HG02798 (cell line): ENCODE data around the gene RABGAP1L.
A peak's percentile ranks its signal among the peaks of the same experiment; 100 is the strongest.
"Not testable (repeated sequence)": the region's sequence is repeated elsewhere in the genome, so short reads cannot be mapped to it uniquely, and the experiment has no call there.

Experiments
- ATAC-seq: cut with Tn5 transposase; IDR thresholded peaks from one replicate; pipeline ENCODE4 v1.9.1; 2021; ENCODE audit warnings: mild to moderate bottlenecking; ENCODE audit not compliant: unreplicated experiment, poor library complexity

The RABGAP1L gene

GRCh38 chr1:174775621-174776020, 616.3 kb downstream of the RABGAP1L start:
- ATAC-seq, result no peak

DNA sequence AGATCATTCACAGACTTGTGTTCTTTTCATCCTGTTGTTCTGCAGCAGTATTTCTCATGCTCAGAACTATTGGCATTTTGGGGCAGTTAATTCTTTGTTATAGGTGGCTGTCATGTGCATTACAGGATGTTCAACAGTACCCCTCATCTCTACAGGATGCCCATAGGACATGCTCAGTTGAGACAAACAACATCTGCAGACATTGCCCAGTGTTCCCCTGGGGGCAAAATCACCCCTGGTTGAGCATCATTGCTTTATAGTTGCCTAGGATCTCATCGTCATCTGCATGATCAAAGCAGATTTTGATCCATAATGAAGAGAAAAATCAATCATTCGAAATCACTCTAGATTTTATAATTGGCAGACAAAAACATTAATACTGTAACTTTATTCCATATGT, 617.9 kb downstream of the RABGAP1L start:
- ATAC-seq, result no peak

GRCh38 chr1:174785510-174785909, 626.2 kb downstream of the RABGAP1L start:
- no peak for ATAC-seq

DNA sequence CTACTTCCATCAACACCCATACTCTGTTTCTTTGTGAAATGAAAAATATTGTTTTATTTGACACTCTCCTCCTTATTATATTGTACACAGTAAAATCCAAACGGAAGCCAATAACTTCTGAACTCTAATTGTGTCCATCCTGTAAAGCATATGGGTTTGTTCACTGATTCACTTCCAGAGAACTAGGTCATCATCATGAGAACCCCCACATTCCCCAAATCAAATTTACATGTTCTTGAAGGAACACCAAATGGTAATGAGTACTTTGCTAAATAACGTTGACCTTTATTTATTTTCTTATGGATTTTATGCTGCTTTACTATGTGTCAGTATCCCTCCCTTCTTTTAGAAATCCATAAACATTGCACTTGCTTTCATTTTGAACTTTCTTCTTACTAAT, 627.0 kb downstream of the RABGAP1L start:
- ATAC-seq, result no peak

DNA sequence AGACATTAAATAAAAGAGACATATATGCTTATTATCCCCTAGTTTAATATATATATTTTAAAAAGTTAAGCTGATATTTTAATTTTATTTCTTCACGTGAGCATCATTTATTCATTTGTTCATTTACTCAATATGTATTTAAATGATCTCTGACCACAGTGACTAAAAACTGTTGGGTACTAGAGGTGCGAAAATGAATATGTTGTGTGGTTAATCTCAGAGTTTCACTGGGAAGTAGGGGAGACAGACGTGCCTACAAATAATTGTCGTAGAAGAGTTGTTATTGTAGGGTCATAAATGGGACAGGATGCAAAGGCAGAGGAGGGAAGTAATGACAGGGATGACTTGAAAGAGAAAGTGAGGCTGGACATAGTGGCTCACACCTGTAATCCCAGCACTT, 627.4 kb downstream of the RABGAP1L start:
- ATAC-seq, result peak; percentile 74

- no peak for ATAC-seq
Measured at GRCh38 chr1:174788981-174789380, 629.7 kb downstream of the RABGAP1L start.

DNA sequence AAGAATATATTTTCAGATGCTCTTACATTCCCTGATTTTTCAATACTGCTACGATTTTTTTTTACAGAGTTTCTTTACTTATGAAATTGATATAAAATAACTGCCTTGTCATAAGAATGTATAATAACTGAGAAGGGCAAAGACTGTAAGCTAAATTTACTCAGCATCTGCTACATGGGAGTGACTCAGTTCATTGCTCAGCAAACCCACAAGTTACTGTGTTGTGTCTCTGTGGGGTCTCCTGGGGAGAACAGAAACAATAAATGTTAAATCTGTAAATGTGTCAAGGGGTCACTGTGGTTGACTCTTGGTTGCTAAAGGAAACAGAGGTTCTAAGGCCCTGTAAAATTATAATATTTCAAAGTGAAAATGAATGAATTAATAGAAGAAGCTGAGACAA, 630.1 kb downstream of the RABGAP1L start:
- ATAC-seq, result peak; percentile 71

DNA sequence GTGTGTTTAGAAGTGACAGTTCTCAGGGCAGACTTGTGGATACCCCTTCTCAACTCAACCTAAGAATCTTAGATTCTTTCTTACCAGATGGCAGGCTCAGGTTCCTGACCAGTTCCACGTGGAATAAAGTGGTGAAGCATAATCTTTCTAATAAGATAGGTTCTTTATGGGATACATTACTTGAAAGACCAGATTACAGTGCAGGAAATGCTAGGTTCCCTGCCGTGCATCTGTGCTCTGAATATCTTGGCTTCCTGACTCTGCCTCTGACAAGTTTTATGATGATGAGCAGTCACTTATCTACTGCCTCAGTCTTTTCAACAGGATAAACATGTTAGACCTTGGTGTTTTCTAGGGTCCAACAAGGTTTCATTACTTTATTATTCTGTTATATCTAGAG, 632.5 kb downstream of the RABGAP1L start:
- ATAC-seq, result no peak

GRCh38 chr1:174794861-174795260, 635.5 kb downstream of the RABGAP1L start:
- ATAC-seq, result no peak

DNA sequence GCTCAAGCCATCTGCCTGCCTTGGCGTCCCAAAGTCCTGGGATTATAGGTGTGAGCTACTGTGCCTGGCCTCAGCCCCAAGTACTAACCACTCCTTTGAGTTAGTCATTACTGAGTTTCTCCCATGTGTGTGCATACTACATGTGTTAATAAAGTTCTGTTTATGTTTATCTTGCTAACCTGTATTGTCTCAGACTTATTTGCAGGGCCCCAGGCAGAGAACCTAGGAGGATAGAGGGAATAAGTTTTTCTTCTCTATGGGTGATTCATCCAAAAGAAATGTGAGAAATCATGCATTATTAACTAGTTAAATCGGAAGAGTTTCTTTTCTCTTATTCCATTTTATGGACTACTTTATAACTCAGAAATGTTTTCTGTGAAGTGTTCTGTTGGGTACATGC, 636.5 kb downstream of the RABGAP1L start:
- no peak for ATAC-seq

GRCh38 chr1:174797398-174797797, 638.1 kb downstream of the RABGAP1L start:
- no peak for ATAC-seq

GRCh38 chr1:174799136-174799479, 639.8 kb downstream of the RABGAP1L start:
- ATAC-seq, result no peak

GRCh38 chr1:174800216-174800851, 641.0 kb downstream of the RABGAP1L start:
- no peak for ATAC-seq

DNA sequence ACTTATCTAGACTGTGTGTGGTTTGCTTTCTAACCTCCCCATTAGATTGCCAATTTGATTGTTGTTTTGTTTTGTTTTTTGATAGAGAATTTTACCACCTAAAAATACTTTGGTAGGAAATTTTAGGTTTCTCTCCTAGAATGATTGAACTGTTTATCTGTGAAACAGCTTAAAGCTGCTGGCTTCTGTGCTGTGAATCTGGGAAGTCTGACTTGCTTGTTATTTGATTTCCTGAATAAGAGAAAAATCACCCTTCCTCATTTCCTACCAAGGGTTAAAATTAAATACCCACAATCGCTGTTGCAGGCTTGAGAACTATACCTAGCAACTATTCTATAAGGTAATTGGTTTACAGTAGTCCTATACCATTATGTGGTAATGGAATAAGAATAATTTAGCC, 641.6 kb downstream of the RABGAP1L start:
- no peak for ATAC-seq

- no peak for ATAC-seq
Measured at GRCh38 chr1:174809755-174810280, 650.5 kb downstream of the RABGAP1L start.

DNA sequence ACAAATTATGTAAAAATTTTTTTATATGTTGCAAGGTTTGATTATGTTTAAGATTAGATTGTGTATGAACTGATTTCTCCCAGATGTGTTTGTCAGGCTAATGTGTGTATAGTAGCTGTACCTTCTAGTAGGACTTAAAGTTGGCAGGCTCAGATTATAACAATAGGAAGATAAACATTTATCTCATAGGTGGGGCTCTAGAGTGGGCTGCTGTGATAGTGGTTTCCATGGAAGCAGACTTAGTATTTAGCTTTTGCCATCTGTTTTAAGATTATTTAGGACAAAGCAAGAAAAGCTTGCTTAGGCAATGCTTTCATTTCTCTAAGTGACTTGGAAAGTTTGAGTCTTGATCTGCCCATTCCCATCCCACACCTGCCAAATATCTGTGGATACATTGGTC, 652.7 kb downstream of the RABGAP1L start:
- ATAC-seq, result no peak

- ATAC-seq, result no peak
Measured at GRCh38 chr1:174812656-174813055, 653.3 kb downstream of the RABGAP1L start.

DNA sequence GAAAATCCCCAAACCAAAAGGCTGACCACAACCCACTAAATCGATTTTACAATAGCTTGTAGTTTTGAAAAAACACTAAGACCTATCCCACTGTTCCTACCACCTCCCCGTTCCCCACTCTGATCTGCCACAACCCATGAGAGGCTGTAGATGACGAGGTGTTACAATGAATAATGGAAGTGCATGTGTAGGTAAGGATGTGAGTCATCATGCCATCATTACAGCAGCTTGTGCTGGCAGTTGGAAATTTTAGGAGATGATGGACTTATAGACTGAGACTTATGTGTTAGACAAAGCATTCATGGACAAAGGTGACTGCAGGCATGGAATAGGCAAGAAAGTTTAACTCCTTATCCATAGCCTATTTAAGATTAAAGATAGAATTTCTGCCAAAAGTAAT, 655.7 kb downstream of the RABGAP1L start:
- peak; percentile 62 for ATAC-seq

DNA sequence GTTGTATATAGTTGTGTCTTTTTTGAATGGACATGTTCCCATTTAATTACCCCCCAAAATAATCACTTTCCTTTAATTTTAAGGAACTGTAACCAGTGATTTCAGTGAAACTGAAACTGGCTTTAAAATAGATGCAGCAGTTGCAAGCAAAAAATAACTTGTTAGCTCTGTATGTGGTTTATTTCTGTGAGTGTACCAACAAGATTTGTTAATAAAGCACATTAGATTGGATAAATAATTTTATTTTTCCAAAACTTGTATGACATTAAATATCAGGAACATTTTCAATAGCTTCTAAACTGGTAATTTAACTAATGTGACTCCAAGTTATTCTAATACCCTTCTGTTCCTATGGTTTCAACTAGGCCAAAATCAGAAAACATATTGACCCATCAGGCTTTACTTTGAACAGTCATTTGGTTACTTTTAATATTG, 656.2 kb downstream of the RABGAP1L start:
- peak; percentile 65 for ATAC-seq

- ATAC-seq, result not testable (repeated sequence)
Measured at GRCh38 chr1:174816621-174817020, 657.3 kb downstream of the RABGAP1L start.

DNA sequence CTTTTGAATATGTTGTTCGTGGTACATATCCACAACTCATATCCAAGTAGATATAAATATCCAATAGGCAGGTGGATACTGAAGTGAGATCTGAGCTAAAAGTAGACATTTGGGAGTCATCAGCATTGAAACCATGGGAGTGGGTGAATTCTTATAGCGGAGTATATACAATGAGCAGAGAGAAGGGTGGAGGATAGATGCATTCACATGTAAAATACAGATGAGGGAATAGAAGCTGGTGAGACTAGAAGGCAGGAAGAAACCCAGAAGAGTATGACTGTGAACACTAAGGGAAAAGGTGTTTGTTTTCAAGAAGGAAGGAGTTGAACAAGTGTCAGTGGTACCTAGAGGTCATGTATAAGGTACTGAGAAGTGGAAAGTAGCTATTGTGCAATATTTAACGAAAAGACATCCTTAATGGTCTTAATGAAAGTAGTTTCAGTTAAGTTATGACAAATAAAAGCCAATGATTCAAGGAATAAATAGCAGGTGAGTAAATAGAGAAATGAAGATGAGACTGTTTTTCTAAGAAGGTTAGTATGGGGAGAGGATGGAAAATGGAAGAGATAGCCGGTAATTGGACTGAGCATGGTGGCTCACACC, 658.8 kb downstream of the RABGAP1L start:
- ATAC-seq, result peak; percentile 46

GRCh38 chr1:174818951-174819350, 659.6 kb downstream of the RABGAP1L start:
- ATAC-seq, result no peak
